DND-41 (cell line): ENCODE measurements around the gene MEOX1.

Source experiments
- ATAC-seq: fragments of 200-7000 bp; cut with Tn5 transposase; 3 replicates; pipeline ENCODE4 v1.9.1; 2021; ENCODE audit warnings: low read depth; ENCODE audit not compliant: insufficient read depth
- DNase-seq: peaks from one replicate; pipeline ENCODE4 v3.0.0-alpha.2; 2020
- H2AFZ ChIP-seq: 2 replicates; pipeline ENCODE4 v1.6.0; 2012; ENCODE audit warnings: low read depth, low read length
- H3K27ac ChIP-seq: 2 replicates; pipeline ENCODE4 v1.5.1; 2012; ENCODE audit warnings: low read length, inconsistent platforms
- H3K27me3 ChIP-seq: fragments of 200-600 bp; sonication (generic); 2 replicates; pipeline ENCODE4 v1.6.0; 2012; ENCODE audit warnings: low read length, mild to moderate bottlenecking, inconsistent platforms; ENCODE audit not compliant: insufficient read depth, poor library complexity
- H3K36me3 ChIP-seq: 2 replicates; pipeline ENCODE4 v1.5.1; 2012; ENCODE audit warnings: low read length, inconsistent platforms; ENCODE audit not compliant: insufficient read depth
- H3K4me1 ChIP-seq: 2 replicates; pipeline ENCODE4 v1.5.1; 2012; ENCODE audit warnings: mild to moderate bottlenecking, low read length; ENCODE audit not compliant: insufficient read depth
- H3K4me2 ChIP-seq: 2 replicates; pipeline ENCODE4 v1.6.0; 2012; ENCODE audit warnings: mild to moderate bottlenecking, moderate library complexity, low read length, inconsistent platforms; ENCODE audit not compliant: insufficient read depth
- H3K4me3 ChIP-seq, 2 experiments: fragments of 200-600 bp in 1 of 2; shearing (Covaris generic) in 1 of 2; 2 replicates each; pipeline ENCODE4 v1.5.1; 2012 to 2016; ENCODE audit warnings: inconsistent platforms in 2 of 2, low read length in 2 of 2, mild to moderate bottlenecking in 2 of 2, low read depth in 1 of 2, moderate library complexity in 1 of 2
- H3K79me2 ChIP-seq: 2 replicates; pipeline ENCODE4 v1.6.0; 2012; ENCODE audit warnings: low read length, inconsistent platforms; ENCODE audit not compliant: insufficient read depth
- H3K9ac ChIP-seq: 2 replicates; pipeline ENCODE4 v1.6.0; 2012; ENCODE audit warnings: low read depth, mild to moderate bottlenecking, inconsistent platforms, low read length, moderate library complexity
- H3K9me3 ChIP-seq: 2 replicates; pipeline ENCODE4 v1.5.1; 2012; ENCODE audit warnings: low read length, moderate library complexity, mild to moderate bottlenecking, inconsistent platforms; ENCODE audit not compliant: insufficient read depth, severe bottlenecking
- H4K20me1 ChIP-seq: 2 replicates; pipeline ENCODE4 v1.6.0; 2012; ENCODE audit warnings: low read length; ENCODE audit not compliant: insufficient read depth
- EZH2 ChIP-seq: IDR thresholded peaks from 3 replicates; pipeline ENCODE4 v1.6.1; 2012; ENCODE audit warnings: borderline replicate concordance, low read depth, mild to moderate bottlenecking, moderate library complexity, low read length, inconsistent platforms; ENCODE audit not compliant: severe bottlenecking
- TF ChIP-seq, protein P1 (sequence below): IDR thresholded peaks from 2 replicates; pipeline ENCODE4 v1.5.1; 2012; ENCODE audit warnings: borderline replicate concordance, low read length, moderate library complexity, mild to moderate bottlenecking; ENCODE audit not compliant: poor library complexity, severe bottlenecking; ENCODE audit errors: extremely low read depth

The MEOX1 gene

DNA sequence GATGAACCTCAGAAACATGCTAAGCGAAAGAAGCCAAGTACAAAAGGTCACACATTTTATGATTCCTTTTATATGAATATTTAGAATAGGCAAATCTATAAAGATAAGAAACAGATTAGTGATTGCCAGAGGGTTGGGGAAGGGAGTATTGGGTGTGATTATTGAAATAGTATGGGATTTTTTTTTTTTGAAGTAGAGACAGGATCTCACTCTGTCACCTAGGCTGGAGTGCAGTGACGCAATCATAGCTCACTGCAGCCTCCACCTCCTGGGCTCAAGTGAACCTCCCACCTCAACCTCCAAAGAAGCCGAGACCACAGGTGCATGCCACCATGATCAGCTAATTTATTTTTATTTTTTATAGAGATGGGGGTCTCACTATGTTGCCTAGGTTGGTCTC lies 35.7 kb downstream of the MEOX1 start:
- Histone ChIP-seq H4K20me1 (no peaks in the 10 kb centered on the region), H3K9me3 (no peaks in the 10 kb centered on the region), H2AFZ (no peak overlapping the region), H3K4me1 (no peaks in the 10 kb centered on the region), H3K36me3 (no peaks in the 10 kb centered on the region), H3K79me2 (no peaks in the 10 kb centered on the region), H3K27ac (no peak overlapping the region), H3K4me2 (no peak overlapping the region), H3K9ac (no peak overlapping the region), H3K4me3 (no peak overlapping the region), H3K27me3 (peaks cover 7% of the 10 kb centered on the region)
- TF ChIP-seq, protein P1, sequence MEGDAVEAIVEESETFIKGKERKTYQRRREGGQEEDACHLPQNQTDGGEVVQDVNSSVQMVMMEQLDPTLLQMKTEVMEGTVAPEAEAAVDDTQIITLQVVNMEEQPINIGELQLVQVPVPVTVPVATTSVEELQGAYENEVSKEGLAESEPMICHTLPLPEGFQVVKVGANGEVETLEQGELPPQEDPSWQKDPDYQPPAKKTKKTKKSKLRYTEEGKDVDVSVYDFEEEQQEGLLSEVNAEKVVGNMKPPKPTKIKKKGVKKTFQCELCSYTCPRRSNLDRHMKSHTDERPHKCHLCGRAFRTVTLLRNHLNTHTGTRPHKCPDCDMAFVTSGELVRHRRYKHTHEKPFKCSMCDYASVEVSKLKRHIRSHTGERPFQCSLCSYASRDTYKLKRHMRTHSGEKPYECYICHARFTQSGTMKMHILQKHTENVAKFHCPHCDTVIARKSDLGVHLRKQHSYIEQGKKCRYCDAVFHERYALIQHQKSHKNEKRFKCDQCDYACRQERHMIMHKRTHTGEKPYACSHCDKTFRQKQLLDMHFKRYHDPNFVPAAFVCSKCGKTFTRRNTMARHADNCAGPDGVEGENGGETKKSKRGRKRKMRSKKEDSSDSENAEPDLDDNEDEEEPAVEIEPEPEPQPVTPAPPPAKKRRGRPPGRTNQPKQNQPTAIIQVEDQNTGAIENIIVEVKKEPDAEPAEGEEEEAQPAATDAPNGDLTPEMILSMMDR = no peak
- no peak for TF ChIP-seq EZH2
- ATAC-seq (no peak), DNase-seq (no peak)

DNA sequence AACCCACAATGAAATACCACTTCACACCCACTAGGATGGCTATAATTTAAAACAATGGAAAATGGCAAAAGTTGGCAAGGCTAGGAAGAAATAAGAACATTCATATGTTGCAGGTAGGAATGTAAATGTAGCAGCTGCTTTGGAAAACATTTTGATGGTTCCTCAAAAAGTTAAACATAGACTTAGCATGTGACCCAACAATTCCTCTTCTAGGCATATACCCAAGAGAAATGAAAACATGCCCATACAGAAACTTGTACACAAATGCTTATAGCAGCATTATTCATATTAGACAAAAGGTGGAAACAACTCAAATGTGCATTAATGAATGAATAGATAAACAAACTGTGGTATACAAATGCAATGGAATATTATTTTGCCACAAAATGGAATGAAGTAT lies 36.1 kb downstream of the MEOX1 start:
- no peak overlapping the region for H3K9ac ChIP-seq
- no peak for DNase-seq
- H3K4me2 ChIP-seq = no peak overlapping the region
- peaks cover 8% of the 10 kb centered on the region for H3K27me3 ChIP-seq
- no peak overlapping the region for H3K4me3 ChIP-seq
- H3K36me3 ChIP-seq = no peaks in the 10 kb centered on the region
- no peaks in the 10 kb centered on the region for H3K9me3 ChIP-seq
- no peak overlapping the region for H3K27ac ChIP-seq
- no peak for TF ChIP-seq EZH2
- TF ChIP-seq, protein P1 = no peak
- no peak for ATAC-seq
- no peak overlapping the region for H2AFZ ChIP-seq
- no peaks in the 10 kb centered on the region for H3K4me1 ChIP-seq
- no peaks in the 10 kb centered on the region for H3K79me2 ChIP-seq
- no peaks in the 10 kb centered on the region for H4K20me1 ChIP-seq

DNA sequence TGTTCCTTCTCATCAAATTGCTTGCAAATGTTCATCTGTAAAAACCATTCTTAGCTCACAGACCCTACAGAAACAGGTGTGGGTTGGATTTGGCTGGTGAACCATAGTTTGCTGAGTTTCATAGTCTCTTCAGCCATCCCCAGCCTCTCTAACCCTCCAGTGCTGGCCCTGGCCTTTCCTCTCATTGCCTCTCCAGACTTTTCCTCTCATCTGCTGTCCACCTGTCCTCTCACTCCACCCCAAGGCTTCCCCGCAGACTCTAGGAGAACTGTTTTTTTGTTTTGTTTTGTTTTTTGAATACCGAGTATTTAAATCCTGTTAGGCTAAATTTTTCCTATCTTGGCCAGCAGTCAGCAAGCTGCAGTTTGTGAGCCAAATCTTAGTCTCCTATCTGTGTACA lies 41.1 kb downstream of the MEOX1 start:
- H3K36me3 ChIP-seq = no peaks in the 10 kb centered on the region
- no peak overlapping the region for H3K4me2 ChIP-seq
- no peaks in the 10 kb centered on the region for H4K20me1 ChIP-seq
- H3K27me3 ChIP-seq = peaks cover 5% of the 10 kb centered on the region
- H3K9me3 ChIP-seq = no peaks in the 10 kb centered on the region
- H3K79me2 ChIP-seq = no peaks in the 10 kb centered on the region
- H3K4me3 ChIP-seq = no peak overlapping the region
- H2AFZ ChIP-seq = no peak overlapping the region
- H3K4me1 ChIP-seq = no peaks in the 10 kb centered on the region
- no peak for TF ChIP-seq EZH2
- TF ChIP-seq, protein P1 = no peak
- DNase-seq = no peak
- H3K27ac ChIP-seq = no peak overlapping the region
- no peak overlapping the region for H3K9ac ChIP-seq
- ATAC-seq = no peak

DNA sequence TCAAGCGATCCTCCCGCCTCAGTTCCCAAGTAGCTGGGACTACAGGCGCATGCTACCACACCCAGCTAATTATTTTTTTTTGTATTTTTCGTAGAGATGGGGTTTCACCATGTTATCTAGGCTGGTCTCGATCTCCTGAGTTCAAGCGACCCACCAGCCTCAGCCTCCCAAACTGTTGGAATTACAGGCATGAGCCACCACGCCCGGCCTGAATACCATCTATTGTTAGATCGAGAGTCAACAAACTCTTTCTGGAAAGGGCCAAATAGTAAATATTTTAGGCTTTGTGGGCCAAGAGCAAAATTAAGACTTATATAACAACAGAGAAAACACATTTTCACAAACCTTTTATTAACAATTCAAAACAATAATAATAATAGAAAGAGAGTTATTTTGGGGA lies 41.6 kb downstream of the MEOX1 start:
- Histone ChIP-seq H3K36me3 (no peaks in the 10 kb centered on the region), H2AFZ (no peak overlapping the region)
- no peak for ATAC-seq

More for the DNA sequence above, 41.6 kb downstream of the MEOX1 start:
- Histone ChIP-seq H3K9ac (no peak overlapping the region), H3K4me2 (no peak overlapping the region), H3K27ac (no peak overlapping the region), H3K27me3 (peaks cover 9% of the 10 kb centered on the region), H3K4me1 (no peaks in the 10 kb centered on the region), H3K9me3 (no peaks in the 10 kb centered on the region), H3K79me2 (no peaks in the 10 kb centered on the region), H3K4me3 (no peak overlapping the region), H4K20me1 (no peaks in the 10 kb centered on the region)
- no peak for DNase-seq
- TF ChIP-seq, protein P1 = no peak
- TF ChIP-seq EZH2 = no peak
